ENCODE data around the gene CXCR6. TPM values are rescaled to one million over a fixed set of nuclear protein-coding genes. Genes with fewer than 3 reads are reported as not detected.

CXCR6 gene
- total RNA-seq, 1 donor from 2014 or later = not detected

GRCh38 chr3:45905755-45906154 lies 37.5 kb upstream of the CXCR6 start:
- Mint-ChIP-seq H3K4me3 (ENCODE audit: unreplicated experiment) (no peak overlapping the region), H3K27ac (ENCODE audit: unreplicated experiment) (no peak overlapping the region), H3K4me1 (ENCODE audit: low read depth) (peaks cover 11% of the 10 kb centered on the region), H3K36me3 (ENCODE audit: low read depth) (peaks cover 2% of the 10 kb centered on the region), H3K9me3 (ENCODE audit: low read depth) (no peaks in the 10 kb centered on the region), H3K27me3 (ENCODE audit: low read depth) (no peaks in the 10 kb centered on the region)
- TF ChIP-seq CTCF (IDR thresholded peaks at IDR 0.05) = no peak
- no peak for DNase-seq (ENCODE audit: low spot score)

- peaks cover 2% of the 10 kb centered on the region for H3K36me3 Mint-ChIP-seq (ENCODE audit: low read depth)
- no peaks in the 10 kb centered on the region for H3K27me3 Mint-ChIP-seq (ENCODE audit: low read depth)
- peaks cover 11% of the 10 kb centered on the region for H3K4me1 Mint-ChIP-seq (ENCODE audit: low read depth)
- TF ChIP-seq CTCF (IDR thresholded peaks at IDR 0.05) = peak; percentile 66
- H3K27ac Mint-ChIP-seq (ENCODE audit: unreplicated experiment) = no peak overlapping the region
- no peaks in the 10 kb centered on the region for H3K9me3 Mint-ChIP-seq (ENCODE audit: low read depth)
- H3K4me3 Mint-ChIP-seq (ENCODE audit: unreplicated experiment) = no peak overlapping the region
- DNase-seq (ENCODE audit: low spot score) = no peak
Observed at GRCh38 chr3:45906681-45907407, 36.4 kb upstream of the CXCR6 start.

- no peaks in the 10 kb centered on the region for H3K9me3 Mint-ChIP-seq (ENCODE audit: low read depth)
- DNase-seq (ENCODE audit: low spot score) = no peak
- H3K36me3 Mint-ChIP-seq (ENCODE audit: low read depth) = peaks cover 2% of the 10 kb centered on the region
- no peak for TF ChIP-seq CTCF (IDR thresholded peaks at IDR 0.05)
- no peak overlapping the region for H3K27ac Mint-ChIP-seq (ENCODE audit: unreplicated experiment)
- no peaks in the 10 kb centered on the region for H3K27me3 Mint-ChIP-seq (ENCODE audit: low read depth)
- H3K4me3 Mint-ChIP-seq (ENCODE audit: unreplicated experiment) = no peak overlapping the region
- H3K4me1 Mint-ChIP-seq (ENCODE audit: low read depth) = peaks cover 11% of the 10 kb centered on the region
Observed at GRCh38 chr3:45907769-45908705, 35.2 kb upstream of the CXCR6 start.

- Mint-ChIP-seq H3K27ac (ENCODE audit: unreplicated experiment) (no peak overlapping the region), H3K27me3 (ENCODE audit: low read depth) (no peaks in the 10 kb centered on the region), H3K9me3 (ENCODE audit: low read depth) (no peaks in the 10 kb centered on the region), H3K4me1 (ENCODE audit: low read depth) (peaks cover 11% of the 10 kb centered on the region), H3K36me3 (ENCODE audit: low read depth) (peaks cover 2% of the 10 kb centered on the region), H3K4me3 (ENCODE audit: unreplicated experiment) (no peak overlapping the region)
- no peak for DNase-seq (ENCODE audit: low spot score)
- no peak for TF ChIP-seq CTCF (IDR thresholded peaks at IDR 0.05)
Observed at GRCh38 chr3:45908761-45909160, 34.5 kb upstream of the CXCR6 start.

GRCh38 chr3:45909542-45909941 lies 33.7 kb upstream of the CXCR6 start:
- no peak for DNase-seq (ENCODE audit: low spot score)
- no peak overlapping the region for H3K27ac Mint-ChIP-seq (ENCODE audit: unreplicated experiment)

More at GRCh38 chr3:45909542-45909941, 33.7 kb upstream of the CXCR6 start:
- Mint-ChIP-seq H3K27me3 (ENCODE audit: low read depth) (no peaks in the 10 kb centered on the region), H3K36me3 (ENCODE audit: low read depth) (peaks cover 2% of the 10 kb centered on the region), H3K4me3 (ENCODE audit: unreplicated experiment) (no peak overlapping the region), H3K9me3 (ENCODE audit: low read depth) (no peaks in the 10 kb centered on the region), H3K4me1 (ENCODE audit: low read depth) (peaks cover 11% of the 10 kb centered on the region)
- TF ChIP-seq CTCF (IDR thresholded peaks at IDR 0.05) = no peak
